AG04450 (cell line): ENCODE measurements around the gene ARL6IP4. TPM values are rescaled to one million over a fixed set of nuclear protein-coding genes. Genes with fewer than 3 reads are reported as not detected.

Source experiments
- CTCF ChIA-PET: fragments of 300-600, 350-600 bp; formaldehyde crosslinking; extraction: SDS; loops from one replicate; lab custom pipeline; 2022; ENCODE audit warnings: antibody characterized with exemption, inconsistent platforms; lab: Charles Lee
- POLR2A ChIA-PET: fragments of 350-600 bp; formaldehyde crosslinking; extraction: SDS; loops from one replicate; lab custom pipeline; 2021; ENCODE audit warnings: antibody characterized with exemption, inconsistent platforms; lab: Yijun Ruan, JAX
- DNase-seq: peaks from one replicate; pipeline ENCODE4 v3.0.0-alpha.2; 2011; ENCODE audit warnings: low read depth, low spot score
- H3K27ac ChIP-seq: one replicate; pipeline ENCODE4 v1.5.1; 2012; ENCODE audit warnings: low read depth, low read length, control low read depth
- H3K27me3 ChIP-seq: one replicate; pipeline ENCODE4 v1.6.0; 2012; ENCODE audit warnings: low read length; ENCODE audit not compliant: control insufficient read depth, insufficient read depth
- H3K4me3 ChIP-seq: 2 replicates; pipeline ENCODE4 v1.5.1; 2011; ENCODE audit warnings: mild to moderate bottlenecking, low read depth, low read length, control low read depth
- H3K9me3 ChIP-seq: 2 replicates; pipeline ENCODE4 v1.5.1; 2012; ENCODE audit warnings: low read length; ENCODE audit not compliant: control insufficient read depth, insufficient read depth
- CTCF ChIP-seq: IDR thresholded peaks from 2 replicates; pipeline ENCODE4 v1.5.1; 2011; ENCODE audit warnings: low read depth, low read length, control low read depth, inconsistent platforms
- polyA plus RNA-seq: library from polyadenylated mRNA; depleted of rRNA; stranded (reverse); fragments of >200 nt; gene quantifications from 2 replicates; pipeline ENCODE4 v1.2.3, GENCODE V29; 2011

ARL6IP4 gene
- polyA plus RNA-seq, 1 experiment = 185 TPM

- Histone ChIP-seq H3K27me3 (no peaks in the 10 kb centered on the region), H3K4me3 (peak overlapping the region; percentile 90), H3K27ac (peak overlapping the region; percentile 75), H3K9me3 (no peaks in the 10 kb centered on the region; the same call in 1 of the 2 replicates)
- no peak for TF ChIP-seq CTCF
- DNase-seq = no peak
- CTCF ChIA-PET = interaction anchor here (1.5 to 2.8 kb wide), 2 partner anchors 186 to 258 kb away, joined by 3 to 11 read pairs; no protein-coding TSS in a partner anchor
- POLR2A ChIA-PET = interaction anchor here (1.2 to 2.1 kb wide), 2 partner anchors 64 to 253 kb away, joined by 5 to 17 read pairs; partner anchors contain the start of genes MPHOSPH9 and MTRFR
Observed at GRCh38 chr12:122979908-122980182, 636 bp upstream of the ARL6IP4 start.

GRCh38 chr12:122981036-122981471 is 573 bp downstream of the ARL6IP4 start:
- no peak for DNase-seq
- Histone ChIP-seq H3K27ac (peak overlapping the region; percentile 39), H3K27me3 (no peaks in the 10 kb centered on the region), H3K9me3 (no peaks in the 10 kb centered on the region; the same call in 1 of the 2 replicates), H3K4me3 (peak overlapping the region; percentile 90)
- ChIA-PET POLR2A (interaction anchor here (0.5 to 2.1 kb wide), 5 partner anchors 61 to 252 kb away, joined by 3 to 17 read pairs (median 5); partner anchors contain the start of genes MPHOSPH9 and MTRFR), CTCF (interaction anchor here (4.9 kb wide), 1 partner anchor 257 kb away, joined by 39 read pairs; no protein-coding TSS in a partner anchor)
- no peak for TF ChIP-seq CTCF

GRCh38 chr12:122981587-122982476 is 1.4 kb downstream of the ARL6IP4 start:
- no peaks in the 10 kb centered on the region; the same call in 1 of the 2 replicates for H3K9me3 ChIP-seq
- peak overlapping the region; percentile 90 for H3K4me3 ChIP-seq
- peak overlapping the region; percentile 2 for H3K27ac ChIP-seq
- ChIA-PET POLR2A (interaction anchor here (0.5 to 1.8 kb wide), 5 partner anchors 60 to 368 kb away, joined by 3 to 6 read pairs (median 3); partner anchors contain the start of genes MPHOSPH9 and MTRFR), CTCF (interaction anchor here (0.8 to 4.9 kb wide), 2 partner anchors 60 to 256 kb away, joined by 3 to 39 read pairs; no protein-coding TSS in a partner anchor)
- no peak for TF ChIP-seq CTCF
- no peaks in the 10 kb centered on the region for H3K27me3 ChIP-seq
- DNase-seq = no peak

- TF ChIP-seq CTCF = no peak
- Histone ChIP-seq H3K27me3 (no peaks in the 10 kb centered on the region), H3K4me3 (peak overlapping the region; percentile 90), H3K9me3 (no peaks in the 10 kb centered on the region; the same call in 1 of the 2 replicates), H3K27ac (no peak overlapping the region)
- POLR2A ChIA-PET = interaction anchor here (1.8 kb wide), 1 partner anchor 250 kb away, joined by 5 read pairs; the partner anchor contains the start of gene MPHOSPH9
- no peak for DNase-seq
- CTCF ChIA-PET = interaction anchor here (0.8 to 4.9 kb wide), 3 partner anchors 60 to 256 kb away, joined by 3 to 39 read pairs (median 3); no protein-coding TSS in a partner anchor
Observed at GRCh38 chr12:122982477-122982815, 2.0 kb downstream of the ARL6IP4 start.
